NCI-H2107 (cell line): ENCODE measurements around the gene HSPA14.
"Not testable (repeated sequence)": the region's sequence is repeated elsewhere in the genome, so short reads cannot be mapped to it uniquely, and the experiment has no call there.

Experiments
- DNase-seq: peaks from one replicate; lab custom pipeline; 2025; lab: John Stamatoyannopoulos, UW

The HSPA14 gene

GRCh38 chr10:14837757-14838581 is at the start of gene HSPA14, which contains the start of the genes CDNF and MSANTD7:
Gene HSPA14 (plus strand): TSS chr10:14838306. CDS start chr10:14838403, 97 bp downstream.
Gene CDNF (minus strand): TSS chr10:14838037. CDS start chr10:14837946, 91 bp downstream.
Gene MSANTD7 (plus strand): TSS chr10:14838306. CDS start chr10:14842285, 3,979 bp downstream.
- DNase-seq, result peak; percentile 86

- DNase-seq, result no peak
Observed at GRCh38 chr10:14798636-14799035, 39.5 kb upstream of the HSPA14 start.

GRCh38 chr10:14800397-14800796 is 37.7 kb upstream of the HSPA14 start:
- DNase-seq, result no peak

- DNase-seq, result no peak
Observed at GRCh38 chr10:14801723-14802122, 36.4 kb upstream of the HSPA14 start.

- DNase-seq, result no peak
Observed at GRCh38 chr10:14803827-14804226, 34.3 kb upstream of the HSPA14 start.

- no peak for DNase-seq
Observed at GRCh38 chr10:14806318-14806717, 31.8 kb upstream of the HSPA14 start.

- no peak for DNase-seq
Observed at GRCh38 chr10:14810969-14811953, 26.8 kb upstream of the HSPA14 start.

- DNase-seq, result no peak
Observed at GRCh38 chr10:14812271-14812670, 25.8 kb upstream of the HSPA14 start.

- DNase-seq, result no peak
Observed at GRCh38 chr10:14815681-14816080, 22.4 kb upstream of the HSPA14 start.

- not testable (repeated sequence) for DNase-seq
Observed at GRCh38 chr10:14816717-14817116, 21.4 kb upstream of the HSPA14 start.

GRCh38 chr10:14820010-14820774 is 17.9 kb upstream of the HSPA14 start:
- no peak for DNase-seq

GRCh38 chr10:14820775-14821154 is 17.3 kb upstream of the HSPA14 start:
- DNase-seq, result no peak

- DNase-seq, result no peak
Observed at GRCh38 chr10:14821635-14822375, 16.3 kb upstream of the HSPA14 start.

GRCh38 chr10:14822879-14823755 is 15.0 kb upstream of the HSPA14 start:
- DNase-seq, result no peak

- DNase-seq, result no peak
Observed at GRCh38 chr10:14823966-14824365, 14.1 kb upstream of the HSPA14 start.

- DNase-seq, result no peak
Observed at GRCh38 chr10:14826076-14826829, 11.9 kb upstream of the HSPA14 start.

GRCh38 chr10:14833106-14833505 is 5.0 kb upstream of the HSPA14 start:
- no peak for DNase-seq

- no peak for DNase-seq
Observed at GRCh38 chr10:14836208-14836607, 1.9 kb upstream of the HSPA14 start.
